NK-92 (cell line): ENCODE data around the gene IFT27.

Experiments used
- DNase-seq: peaks from one replicate; lab custom pipeline; 2025; ENCODE audit not compliant: unreplicated experiment; lab: John Stamatoyannopoulos, UW

The IFT27 gene

DNA sequence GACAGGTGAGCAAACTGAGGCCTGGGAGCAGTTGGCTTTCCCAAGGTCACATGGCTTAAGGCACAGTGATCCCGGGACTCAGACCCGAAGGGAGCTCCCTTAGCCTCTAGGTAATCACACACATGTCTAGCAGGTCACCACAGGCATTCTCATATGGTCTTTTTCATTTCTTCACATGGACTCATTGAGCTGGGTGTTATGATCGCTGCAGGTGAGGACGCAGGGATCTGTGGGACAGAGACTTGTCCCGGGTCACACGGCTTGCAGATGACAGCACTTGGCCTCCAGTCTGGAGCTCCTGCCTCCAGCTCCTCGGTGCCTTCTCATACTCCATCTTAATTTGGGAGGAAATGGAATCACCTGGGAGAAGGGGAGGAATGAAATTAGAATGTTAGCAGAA, 48.8 kb downstream of the IFT27 start:
- DNase-seq: no peak

DNA sequence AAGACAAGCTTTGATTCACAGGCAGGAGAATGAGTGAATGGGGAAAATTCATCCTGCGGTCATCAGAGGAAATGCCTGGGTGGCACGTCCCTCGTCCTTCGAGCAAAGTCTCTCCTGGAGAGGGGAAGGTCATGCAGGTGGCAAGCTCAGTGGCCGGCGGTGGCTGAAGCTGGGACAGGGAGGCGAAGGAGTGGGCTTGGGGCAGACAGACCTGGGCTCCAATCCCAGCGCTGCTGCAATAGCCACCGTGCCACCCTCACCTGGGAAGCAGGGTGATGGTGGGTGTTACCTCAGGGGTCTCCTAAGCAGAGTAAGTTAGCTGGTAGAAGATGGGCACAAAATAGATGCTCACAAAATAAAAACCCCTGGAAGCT, 49.9 kb downstream of the IFT27 start:
- DNase-seq: no peak

DNA sequence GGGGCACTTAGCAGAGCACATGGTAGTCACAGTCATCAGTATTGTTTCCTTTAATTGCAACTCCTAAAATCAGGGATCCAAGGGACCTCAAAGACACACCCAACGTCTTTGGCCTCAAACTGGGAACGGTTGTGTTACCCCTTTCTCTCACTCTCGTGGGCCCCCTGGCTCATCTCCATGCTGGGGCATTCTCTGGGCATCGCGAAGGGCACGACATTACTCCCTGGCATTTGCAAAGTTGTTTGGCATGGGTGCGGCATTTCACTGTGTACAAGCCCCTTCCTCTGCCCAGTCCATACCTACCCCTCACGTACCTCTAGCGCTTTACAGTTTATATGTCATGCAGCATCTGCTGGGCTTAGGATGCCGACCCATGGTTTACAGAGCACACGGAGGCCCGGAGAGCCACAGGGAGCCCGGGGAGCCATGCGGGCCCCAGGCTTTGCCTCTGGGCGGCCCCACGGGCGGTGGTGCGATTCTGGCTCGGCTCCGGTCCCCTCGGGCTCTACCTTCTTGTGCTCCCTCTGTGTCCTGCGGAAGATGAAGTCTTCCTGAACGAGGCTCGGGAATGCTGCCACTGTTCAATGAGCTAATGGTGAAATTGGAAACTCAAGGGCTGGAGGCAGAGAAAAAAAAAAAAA, 50.4 kb downstream of the IFT27 start:
- DNase-seq: no peak

DNA sequence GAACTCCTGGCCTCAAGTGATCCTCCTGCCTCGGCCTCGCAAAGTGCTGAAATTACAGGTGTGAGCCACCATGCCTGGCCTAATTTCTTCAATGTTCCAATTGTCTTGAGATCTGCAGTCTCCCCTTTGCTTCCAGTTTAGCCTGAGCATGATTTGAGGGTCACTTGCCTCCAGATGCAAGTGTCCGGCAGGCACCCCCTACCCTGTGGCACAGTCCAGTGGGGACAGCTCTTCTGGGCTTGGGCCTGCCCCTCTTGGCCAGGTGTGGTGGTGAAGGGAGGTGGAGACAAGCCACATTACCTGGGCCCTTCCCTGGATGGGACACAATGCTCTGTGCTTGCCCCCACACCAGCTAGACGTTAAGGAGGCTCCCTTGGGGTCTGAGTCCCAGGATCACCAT, 51.1 kb downstream of the IFT27 start:
- DNase-seq: no peak

DNA sequence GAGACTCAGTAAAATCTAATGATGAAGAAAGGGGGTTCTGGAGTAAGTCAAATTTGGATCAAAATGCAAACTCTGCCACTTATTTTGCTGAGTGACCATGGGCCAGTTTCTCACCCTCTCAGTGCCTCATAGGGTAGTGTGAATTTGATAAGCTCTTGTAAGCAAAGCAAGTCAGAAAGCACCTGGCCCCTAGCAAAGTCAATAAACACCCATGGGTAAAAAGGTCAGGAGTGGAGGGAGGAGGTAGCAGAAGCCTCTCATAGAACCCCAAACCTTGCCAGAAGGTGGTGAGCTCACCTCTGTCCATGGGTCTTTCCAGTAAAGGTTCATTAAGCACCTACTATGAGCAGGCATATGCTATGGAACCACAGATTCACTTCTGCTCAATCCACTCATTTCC, 53.9 kb downstream of the IFT27 start:
- no peak for DNase-seq

DNA sequence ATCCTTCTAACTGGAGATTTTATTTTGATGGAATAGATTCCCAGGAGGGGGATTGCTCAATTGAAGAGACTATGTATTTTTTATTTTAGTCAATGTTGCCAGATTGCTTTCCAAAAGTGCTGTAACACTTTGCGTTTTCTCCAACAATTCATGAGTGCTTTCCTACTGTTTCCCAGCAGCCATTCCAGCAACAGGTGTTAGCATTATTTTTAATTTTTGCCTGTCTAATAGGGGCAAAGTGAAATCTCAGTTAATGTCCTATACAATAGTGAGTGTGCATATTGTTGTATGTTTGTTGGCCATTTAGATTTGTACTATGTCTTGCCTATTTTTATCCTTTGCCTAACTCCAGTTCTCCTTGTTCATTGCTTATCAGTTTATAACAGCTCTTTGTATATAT, 60.3 kb downstream of the IFT27 start:
- DNase-seq: no peak

DNA sequence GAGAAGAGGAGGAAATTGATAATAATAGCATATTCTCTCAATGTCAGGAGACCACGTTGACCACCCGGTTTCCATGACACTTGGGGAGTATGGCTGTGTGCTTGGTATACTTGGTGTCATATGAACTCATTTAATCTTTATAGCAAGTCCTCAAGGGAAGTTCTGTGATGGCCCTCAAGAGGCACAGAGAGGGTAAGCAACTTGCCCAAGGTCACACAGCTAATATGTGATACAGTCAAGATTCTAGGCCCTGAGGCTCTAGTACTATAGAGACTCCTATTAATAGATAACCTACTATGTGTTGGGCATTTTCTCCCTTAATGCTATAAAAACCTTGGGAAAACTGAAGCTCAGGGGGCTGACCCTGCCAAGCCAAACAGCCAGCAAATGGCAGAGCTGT, 61.8 kb downstream of the IFT27 start:
- DNase-seq: no peak

DNA sequence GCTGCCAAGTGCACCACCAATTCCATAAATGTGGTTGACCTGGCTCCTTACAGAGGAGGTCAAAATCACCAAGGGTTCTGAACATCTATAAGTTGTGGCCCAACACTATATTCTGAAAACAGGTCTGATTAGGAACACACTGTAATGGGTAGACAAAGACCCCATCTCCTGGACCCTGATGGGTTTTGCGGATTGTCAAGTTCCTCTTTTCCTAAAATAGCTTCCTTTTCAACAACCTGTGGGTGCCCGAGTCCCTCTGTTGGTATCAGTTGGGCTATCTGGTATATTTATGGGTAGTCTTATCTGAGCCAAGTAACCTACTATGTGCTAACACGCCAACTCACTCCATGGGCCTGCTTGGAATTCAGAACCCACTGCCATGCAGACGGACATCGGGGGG, 62.5 kb downstream of the IFT27 start:
- DNase-seq: no peak
